ENCODE data around the gene OPA3. TPM values are rescaled to one million over a fixed set of nuclear protein-coding genes. Genes with fewer than 3 reads are reported as not detected.

Gene OPA3
- polyA plus RNA-seq, 1 donor from 2014 or later = 6.0 TPM

DNA sequence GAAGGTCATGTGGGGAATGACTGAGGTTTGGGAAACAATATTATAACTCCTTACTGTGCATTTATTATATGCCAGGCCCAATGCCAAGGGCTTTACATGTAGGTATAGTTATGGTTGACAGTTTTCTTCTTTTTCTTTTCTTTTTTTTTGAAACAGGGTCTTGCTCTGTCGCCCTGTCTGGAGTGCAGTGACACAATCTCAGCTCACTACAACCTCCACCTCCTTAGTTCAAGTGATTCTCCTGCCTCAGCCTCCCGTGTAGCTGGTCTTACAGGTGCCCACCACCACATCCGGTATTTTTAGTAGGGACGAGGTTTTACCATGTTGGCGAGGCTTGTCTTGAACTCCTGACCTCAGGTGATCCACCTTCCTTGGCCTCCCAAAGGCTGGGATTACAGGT, 101.6 kb downstream of the OPA3 start:
- Histone ChIP-seq H3K36me3 (ENCODE audit: insufficient read depth, low read length) (no peaks in the 10 kb centered on the region), H3F3A (ENCODE audit: insufficient read depth, low read length, poor library complexity, severe bottlenecking) (no peaks in the 10 kb centered on the region), H3K9me3 (ENCODE audit: low read length) (no peaks in the 10 kb centered on the region), H3K4me2 (ENCODE audit: low read length) (no peak overlapping the region), H3K27me3 (ENCODE audit: insufficient read depth, low read depth, low read length) (no peaks in the 10 kb centered on the region), H3K79me2 (replicated peaks; ENCODE audit: insufficient read depth, low read length) (no peaks in the 10 kb centered on the region), H3K9me2 (ENCODE audit: insufficient read depth, low read length) (no peaks in the 10 kb centered on the region), H3K9ac (ENCODE audit: low read length) (no peak overlapping the region), H3K4me3 (ENCODE audit: low read length) (no peak overlapping the region), H2AFZ (ENCODE audit: low read depth, low read length) (no peak overlapping the region), H4K20me1 (ENCODE audit: insufficient read depth) (no peaks in the 10 kb centered on the region), H3K27ac (ENCODE audit: low read length) (no peak overlapping the region)
- no peak for TF ChIP-seq RAD21 (conservative IDR thresholded peaks at IDR 0.05)

GRCh38 chr19:45478454-45479238, 106.0 kb downstream of the OPA3 start:
- Histone ChIP-seq H3K9me3 (ENCODE audit: low read length) (no peaks in the 10 kb centered on the region), H3K79me2 (replicated peaks; ENCODE audit: insufficient read depth, low read length) (no peaks in the 10 kb centered on the region), H3K9me2 (ENCODE audit: insufficient read depth, low read length) (no peaks in the 10 kb centered on the region), H3K4me2 (ENCODE audit: low read length) (peak overlapping the region; percentile 66), H3K27me3 (ENCODE audit: insufficient read depth, low read depth, low read length) (no peaks in the 10 kb centered on the region), H3K4me3 (ENCODE audit: low read length) (peak overlapping the region; percentile 69), H3F3A (ENCODE audit: insufficient read depth, low read length, poor library complexity, severe bottlenecking) (no peaks in the 10 kb centered on the region), H3K36me3 (ENCODE audit: insufficient read depth, low read length) (no peaks in the 10 kb centered on the region), H3K9ac (ENCODE audit: low read length) (peak overlapping the region; percentile 68), H3K27ac (ENCODE audit: low read length) (peak overlapping the region; percentile 82), H2AFZ (ENCODE audit: low read depth, low read length) (peak overlapping the region; percentile 29), H4K20me1 (ENCODE audit: insufficient read depth) (no peaks in the 10 kb centered on the region)
- TF ChIP-seq EP300 (conservative IDR thresholded peaks at IDR 0.05; ENCODE audit: poor library complexity, severe bottlenecking) (no peak), SMC3 (conservative IDR thresholded peaks at IDR 0.05; ENCODE audit: poor library complexity) (peak; percentile 94), POLR2AphosphoS5 (IDR thresholded peaks at IDR 0.05) (peak; percentile 58), MXI1 (conservative IDR thresholded peaks at IDR 0.05; ENCODE audit: poor library complexity, severe bottlenecking) (peak; percentile 44), RAD21 (conservative IDR thresholded peaks at IDR 0.05) (peak; percentile 91), REST (IDR thresholded peaks at IDR 0.05; ENCODE audit: borderline replicate concordance) (no peak), TAF1 (IDR thresholded peaks at IDR 0.05; ENCODE audit: low read depth) (no peak), EZH2 (IDR thresholded peaks at IDR 0.05; ENCODE audit: borderline replicate concordance, insufficient read depth, low read length, poor library complexity, severe bottlenecking) (no peak)
- TF ChIP-seq, protein P1, sequence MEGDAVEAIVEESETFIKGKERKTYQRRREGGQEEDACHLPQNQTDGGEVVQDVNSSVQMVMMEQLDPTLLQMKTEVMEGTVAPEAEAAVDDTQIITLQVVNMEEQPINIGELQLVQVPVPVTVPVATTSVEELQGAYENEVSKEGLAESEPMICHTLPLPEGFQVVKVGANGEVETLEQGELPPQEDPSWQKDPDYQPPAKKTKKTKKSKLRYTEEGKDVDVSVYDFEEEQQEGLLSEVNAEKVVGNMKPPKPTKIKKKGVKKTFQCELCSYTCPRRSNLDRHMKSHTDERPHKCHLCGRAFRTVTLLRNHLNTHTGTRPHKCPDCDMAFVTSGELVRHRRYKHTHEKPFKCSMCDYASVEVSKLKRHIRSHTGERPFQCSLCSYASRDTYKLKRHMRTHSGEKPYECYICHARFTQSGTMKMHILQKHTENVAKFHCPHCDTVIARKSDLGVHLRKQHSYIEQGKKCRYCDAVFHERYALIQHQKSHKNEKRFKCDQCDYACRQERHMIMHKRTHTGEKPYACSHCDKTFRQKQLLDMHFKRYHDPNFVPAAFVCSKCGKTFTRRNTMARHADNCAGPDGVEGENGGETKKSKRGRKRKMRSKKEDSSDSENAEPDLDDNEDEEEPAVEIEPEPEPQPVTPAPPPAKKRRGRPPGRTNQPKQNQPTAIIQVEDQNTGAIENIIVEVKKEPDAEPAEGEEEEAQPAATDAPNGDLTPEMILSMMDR (IDR thresholded peaks at IDR 0.05; ENCODE audit: poor library complexity, severe bottlenecking) = peak; percentile 96

Measured in neural cell (in vitro differentiated cells).